ENCODE results near the gene SLC6A11. TPM values are rescaled to one million over a fixed set of nuclear protein-coding genes. Genes with fewer than 3 reads are reported as not detected.

The SLC6A11 gene
- total and polyA plus RNA-seq, 2 donors (not counting 3 experiments of a cell fraction or from before 2014, with no cell fraction given), result not detected

GRCh38 chr3:10912786-10913185 is 96.8 kb downstream of the SLC6A11 start:
- H3K4me3 ChIP-seq (replicated peaks in 1 of 3; ENCODE audit: insufficient read depth in 1 of 3, low read depth in 1 of 3, low read length in 3 of 3), result no peak overlapping the region
- H3K4me1 ChIP-seq (ENCODE audit: control insufficient read depth, extremely low read depth, insufficient read depth, low read length), result no peaks in the 10 kb centered on the region
- CTCF ChIA-PET, result no interaction called here
- no peak overlapping the region for H3K9ac ChIP-seq (replicated peaks; ENCODE audit: extremely low read depth, insufficient read depth, low read length)
- no peak for FAIRE-seq
- H3K27ac ChIP-seq (ENCODE audit: insufficient read depth, low read depth, low read length), result no peak overlapping the region
- no peaks in the 10 kb centered on the region for H4K20me1 ChIP-seq (replicated peaks; ENCODE audit: control insufficient read depth, extremely low read depth, insufficient read depth, low read length)
- no peaks in the 10 kb centered on the region for H3K9me1 ChIP-seq (replicated peaks; ENCODE audit: control insufficient read depth, extremely low read depth, insufficient read depth, low read length)
- H3K36me3 ChIP-seq (ENCODE audit: control insufficient read depth in 2 of 2, extremely low read depth in 1 of 2, insufficient read depth in 2 of 2, low read length in 2 of 2), result no peaks in the 10 kb centered on the region
- dilution Hi-C loops (cut with MboI; ENCODE audit: extremely low pct_ligation_motif_present, low sequenced_read_pairs) (no loop called here), intact Hi-C loops (cut with micrococcal nuclease) (no loop called here)
- H3K79me2 ChIP-seq (ENCODE audit: control insufficient read depth, insufficient read depth, low read length), result no peaks in the 10 kb centered on the region
- no peak overlapping the region for H2AFZ ChIP-seq (ENCODE audit: low read depth, low read length)
- H3K4me2 ChIP-seq (ENCODE audit: insufficient read depth, low read length), result no peak overlapping the region
- TF ChIP-seq POLR2A (IDR thresholded peaks at IDR 0.05; ENCODE audit: low read depth, low read length) (no peak), CTCF (IDR thresholded peaks at IDR 0.05; ENCODE audit: extremely low read depth in 1 of 2, insufficient read depth in 1 of 2, low read depth in 1 of 2, low read length in 2 of 2) (no peak), GATA2 (IDR thresholded peaks at IDR 0.05; ENCODE audit: insufficient read depth, insufficient read length, low read depth, low read length) (no peak), EZH2 (IDR thresholded peaks at IDR 0.05; ENCODE audit: borderline replicate concordance, low read depth, low read length, severe bottlenecking) (no peak), MAX (IDR thresholded peaks at IDR 0.05; ENCODE audit: insufficient read depth, insufficient read length) (no peak), FOS (IDR thresholded peaks at IDR 0.05; ENCODE audit: borderline replicate concordance, insufficient read depth, low read length) (no peak), MYC (IDR thresholded peaks at IDR 0.05; ENCODE audit: low read depth, low read length) (no peak), JUN (IDR thresholded peaks at IDR 0.05; ENCODE audit: borderline replicate concordance, insufficient read depth, insufficient read length, low read depth) (no peak), POLR2AphosphoS5 (IDR thresholded peaks at IDR 0.05; ENCODE audit: insufficient read depth, low read depth, low read length) (no peak)
- no TSS peak for BruUV-seq (replicated peaks)
- no peak for DNase-seq (ENCODE audit: low read depth, low spot score)
- H3K9me3 ChIP-seq (replicated peaks; ENCODE audit: control insufficient read depth, insufficient read depth, low read length), result no peaks in the 10 kb centered on the region
- no peaks in the 10 kb centered on the region for H3K27me3 ChIP-seq (ENCODE audit: control insufficient read depth in 2 of 2, insufficient read depth in 2 of 2, low read length in 2 of 2)
- POLR2A ChIA-PET, result no interaction called here
